Nephron progenitor cell (in vitro differentiated cells): ENCODE results near the gene UAP1.

Source experiments
- DNase-seq: peaks from one replicate; pipeline ENCODE4 v3.0.0; 2021
- H3K27ac Mint-ChIP-seq: 2 replicates; pipeline ENCODE4 v1.8.0; 2021; ENCODE audit warnings: mild to moderate bottlenecking, moderate library complexity, mixed read lengths
- H3K27me3 Mint-ChIP-seq: 2 replicates; pipeline ENCODE4 v1.8.0; 2021; ENCODE audit warnings: mild to moderate bottlenecking, low read depth, mixed read lengths; ENCODE audit not compliant: poor library complexity
- H3K36me3 Mint-ChIP-seq: 2 replicates; pipeline ENCODE4 v1.8.0; 2021; ENCODE audit warnings: low read depth, mixed read lengths
- H3K4me1 Mint-ChIP-seq: 2 replicates; pipeline ENCODE4 v1.8.0; 2021; ENCODE audit warnings: mixed read lengths
- H3K4me3 Mint-ChIP-seq: 2 replicates; pipeline ENCODE4 v1.8.0; 2021; ENCODE audit warnings: mild to moderate bottlenecking, moderate library complexity, mixed read lengths
- H3K9me3 Mint-ChIP-seq: 2 replicates; pipeline ENCODE4 v1.8.0; 2021; ENCODE audit warnings: mild to moderate bottlenecking, moderate library complexity, mixed read lengths
- CTCF ChIP-seq: fragments of 200-600 bp; sonication (generic); IDR thresholded peaks from 2 replicates; pipeline ENCODE4 v1.5.0; 2021; ENCODE audit warnings: antibody characterized with exemption

UAP1 gene

GRCh38 chr1:162560303-162561036 lies 1.1 kb upstream of the UAP1 start:
- Mint-ChIP-seq H3K27ac (peak overlapping the region; percentile 98), H3K4me3 (peak overlapping the region; percentile 90), H3K4me1 (peaks cover 32% of the 10 kb centered on the region), H3K9me3 (peaks cover 4% of the 10 kb centered on the region), H3K27me3 (peaks cover 3% of the 10 kb centered on the region), H3K36me3 (no peaks in the 10 kb centered on the region)
- no peak for TF ChIP-seq CTCF
- no peak for DNase-seq

GRCh38 chr1:162561037-162561615 lies 396 bp upstream of the UAP1 start:
- H3K9me3 Mint-ChIP-seq: peaks cover 4% of the 10 kb centered on the region
- peaks cover 3% of the 10 kb centered on the region for H3K27me3 Mint-ChIP-seq
- peaks cover 6% of the 10 kb centered on the region for H3K36me3 Mint-ChIP-seq
- peaks cover 32% of the 10 kb centered on the region for H3K4me1 Mint-ChIP-seq
- peak overlapping the region; percentile 98 for H3K27ac Mint-ChIP-seq
- no peak for TF ChIP-seq CTCF
- peak; percentile 99 for DNase-seq
- H3K4me3 Mint-ChIP-seq: peak overlapping the region; percentile 90

GRCh38 chr1:162562470-162562828 lies 927 bp downstream of the UAP1 start:
- peak overlapping the region; percentile 70 for H3K27ac Mint-ChIP-seq
- H3K4me3 Mint-ChIP-seq: peak overlapping the region; percentile 90
- peaks cover 4% of the 10 kb centered on the region for H3K9me3 Mint-ChIP-seq
- no peak for TF ChIP-seq CTCF
- DNase-seq: no peak
- H3K4me1 Mint-ChIP-seq: peaks cover 36% of the 10 kb centered on the region
- peaks cover 19% of the 10 kb centered on the region for H3K36me3 Mint-ChIP-seq
- H3K27me3 Mint-ChIP-seq: peaks cover 3% of the 10 kb centered on the region

- no peak for DNase-seq
- no peaks in the 10 kb centered on the region for H3K27me3 Mint-ChIP-seq
- H3K9me3 Mint-ChIP-seq: peaks cover 4% of the 10 kb centered on the region
- H3K4me3 Mint-ChIP-seq: no peak overlapping the region
- TF ChIP-seq CTCF: no peak
- no peak overlapping the region for H3K27ac Mint-ChIP-seq
- H3K36me3 Mint-ChIP-seq: peaks cover 38% of the 10 kb centered on the region
- peaks cover 36% of the 10 kb centered on the region for H3K4me1 Mint-ChIP-seq
These were observed 3.3 kb downstream of the UAP1 start for GRCh38 chr1:162564762-162565218.

- DNase-seq: no peak
- no peak overlapping the region for H3K27ac Mint-ChIP-seq
- H3K27me3 Mint-ChIP-seq: no peaks in the 10 kb centered on the region
- no peak for TF ChIP-seq CTCF
- no peak overlapping the region for H3K4me3 Mint-ChIP-seq
- H3K36me3 Mint-ChIP-seq: peaks cover 42% of the 10 kb centered on the region
- H3K9me3 Mint-ChIP-seq: peaks cover under 1% of the 10 kb centered on the region
- H3K4me1 Mint-ChIP-seq: peaks cover 31% of the 10 kb centered on the region
These were observed 3.9 kb downstream of the UAP1 start for GRCh38 chr1:162565460-162565859.

- Mint-ChIP-seq H3K27me3 (no peaks in the 10 kb centered on the region), H3K27ac (no peak overlapping the region), H3K9me3 (no peaks in the 10 kb centered on the region), H3K36me3 (peaks cover 44% of the 10 kb centered on the region), H3K4me3 (no peak overlapping the region), H3K4me1 (peaks cover 23% of the 10 kb centered on the region)
- no peak for TF ChIP-seq CTCF
- no peak for DNase-seq
These were observed 5.3 kb downstream of the UAP1 start for GRCh38 chr1:162566870-162567269.
